OCI-LY7 (cell line): ENCODE measurements around the gene CFAP58. TPM values are rescaled to one million over a fixed set of nuclear protein-coding genes. Genes with fewer than 3 reads are reported as not detected.

Experiments
- BruUV-seq: library from RNA; stranded (reverse); fragments of 400-500 nt; replicated peaks from 2 replicates; lab custom pipeline; 2021; lab: Mats Ljungman, UMichigan
- CTCF ChIA-PET: fragments of 300-600 bp; sonication (Branson Sonifier 250); formaldehyde crosslinking; loops from one replicate; lab custom pipeline; 2022; ENCODE audit warnings: antibody characterized with exemption; ENCODE audit not compliant: unreplicated experiment; lab: Charles Lee
- POLR2A ChIA-PET: fragments of 300-600 bp; sonication (Branson Sonifier 250); formaldehyde crosslinking; loops from one replicate; lab custom pipeline; 2022; ENCODE audit warnings: antibody characterized with exemption; lab: Charles Lee
- DNase-seq: peaks from one replicate; pipeline ENCODE4 v3.0.0-alpha.2; 2015; ENCODE audit warnings: low spot score
- H2AFZ ChIP-seq: fragments of 200-600 bp; sonication (generic), shearing (Covaris generic); 2 replicates; pipeline ENCODE4 v1.6.1; 2014; ENCODE audit warnings: mild to moderate bottlenecking, antibody characterized with exemption, low read length, moderate library complexity
- H3K27ac ChIP-seq: fragments of 200-600 bp; sonication (generic); 2 replicates; pipeline ENCODE4 v1.5.1; 2014; ENCODE audit warnings: mixed run types, low read depth, mild to moderate bottlenecking, moderate library complexity, low read length, inconsistent platforms; ENCODE audit not compliant: poor library complexity, severe bottlenecking
- H3K36me3 ChIP-seq: fragments of 200-600 bp; sonication (generic); 2 replicates; pipeline ENCODE4 v1.6.1; 2014; ENCODE audit warnings: mild to moderate bottlenecking, antibody characterized with exemption, low read length, moderate library complexity, mixed read lengths; ENCODE audit not compliant: insufficient read depth
- H3K4me1 ChIP-seq: fragments of 200-600 bp; sonication (generic); 2 replicates; pipeline ENCODE4 v1.5.1; 2014; ENCODE audit warnings: mild to moderate bottlenecking, low read length; ENCODE audit not compliant: insufficient read depth, poor library complexity, severe bottlenecking
- H3K4me2 ChIP-seq: fragments of 200-600 bp; sonication (generic); 2 replicates; pipeline ENCODE4 v1.6.1; 2014; ENCODE audit warnings: mild to moderate bottlenecking, low read length
- H3K4me3 ChIP-seq: fragments of 200-600 bp; sonication (generic); 2 replicates; pipeline ENCODE4 v1.5.1; 2014; ENCODE audit warnings: mild to moderate bottlenecking, low read depth, low read length; ENCODE audit not compliant: poor library complexity, severe bottlenecking
- H3K79me2 ChIP-seq: fragments of 200-600 bp; sonication (generic); 2 replicates; pipeline ENCODE4 v1.6.1; 2016; ENCODE audit warnings: low read depth, mild to moderate bottlenecking, low read length, moderate library complexity, mixed read lengths; ENCODE audit not compliant: insufficient read depth
- H3K9me2 ChIP-seq: fragments of 200-600 bp; sonication (generic); 2 replicates; pipeline ENCODE4 v1.6.1; 2016; ENCODE audit warnings: mild to moderate bottlenecking, low read length, mixed read lengths; ENCODE audit not compliant: insufficient read depth
- H3K9me3 ChIP-seq: fragments of 200-600 bp; sonication (generic); 2 replicates; pipeline ENCODE4 v1.6.1; 2014; ENCODE audit warnings: mild to moderate bottlenecking, mixed run types, low read length, mixed read lengths
- H4K20me1 ChIP-seq: fragments of 200-600 bp; sonication (generic); 2 replicates; pipeline ENCODE4 v1.6.1; 2014; ENCODE audit warnings: mild to moderate bottlenecking, antibody characterized with exemption, low read length, moderate library complexity, mixed read lengths; ENCODE audit not compliant: insufficient read depth
- EZH2phosphoT487 ChIP-seq: fragments of 200-600 bp; sonication (generic); IDR thresholded peaks from 2 replicates; pipeline ENCODE4 v1.6.1; 2018; ENCODE audit warnings: low read depth, borderline replicate concordance, mild to moderate bottlenecking, mixed run types, antibody characterized with exemption, low read length, moderate library complexity, mixed read lengths
- intact Hi-C: fragments of 100-400 bp; cut with micrococcal nuclease; formaldehyde crosslinking; loops from one replicate; pipeline ENCODE4 v1.10.0; 2022; ENCODE audit not compliant: unreplicated experiment
- total RNA-seq, 2 experiments: library from RNA; depleted of rRNA in 1 of 2; stranded (reverse); fragments of >200 nt in 1 of 2; shearing (Covaris generic) in 1 of 2; gene quantifications; 2 replicates each; pipeline ENCODE4 v1.2.3, GENCODE V29; 2014 to 2022
- TF ChIP-seq, protein P1 (sequence below): fragments of 200-600 bp; sonication (generic); conservative IDR thresholded peaks from 2 replicates; pipeline ENCODE4 v1.5.1; 2014; ENCODE audit warnings: mild to moderate bottlenecking, antibody characterized with exemption, low read length, moderate library complexity, mixed read lengths

CFAP58 gene
- total RNA-seq, 2 experiments from 2014 or later: 0.09 to 1.5 TPM

- H3K27ac ChIP-seq: no peak overlapping the region
- no peak overlapping the region for H3K4me3 ChIP-seq
- BruUV-seq: no TSS peak
- ChIA-PET POLR2A (interaction anchor here (0.6 kb wide), 1 partner anchor 238 kb away, joined by 3 read pairs; no protein-coding TSS in a partner anchor), CTCF (interaction anchor here (0.8 kb wide), 1 partner anchor 76 kb away, joined by 3 read pairs; no protein-coding TSS in a partner anchor)
- H3K9me2 ChIP-seq: no peaks in the 10 kb centered on the region
- H3K9me3 ChIP-seq: no peaks in the 10 kb centered on the region
- no peak overlapping the region for H3K4me2 ChIP-seq
- TF ChIP-seq, protein P1, sequence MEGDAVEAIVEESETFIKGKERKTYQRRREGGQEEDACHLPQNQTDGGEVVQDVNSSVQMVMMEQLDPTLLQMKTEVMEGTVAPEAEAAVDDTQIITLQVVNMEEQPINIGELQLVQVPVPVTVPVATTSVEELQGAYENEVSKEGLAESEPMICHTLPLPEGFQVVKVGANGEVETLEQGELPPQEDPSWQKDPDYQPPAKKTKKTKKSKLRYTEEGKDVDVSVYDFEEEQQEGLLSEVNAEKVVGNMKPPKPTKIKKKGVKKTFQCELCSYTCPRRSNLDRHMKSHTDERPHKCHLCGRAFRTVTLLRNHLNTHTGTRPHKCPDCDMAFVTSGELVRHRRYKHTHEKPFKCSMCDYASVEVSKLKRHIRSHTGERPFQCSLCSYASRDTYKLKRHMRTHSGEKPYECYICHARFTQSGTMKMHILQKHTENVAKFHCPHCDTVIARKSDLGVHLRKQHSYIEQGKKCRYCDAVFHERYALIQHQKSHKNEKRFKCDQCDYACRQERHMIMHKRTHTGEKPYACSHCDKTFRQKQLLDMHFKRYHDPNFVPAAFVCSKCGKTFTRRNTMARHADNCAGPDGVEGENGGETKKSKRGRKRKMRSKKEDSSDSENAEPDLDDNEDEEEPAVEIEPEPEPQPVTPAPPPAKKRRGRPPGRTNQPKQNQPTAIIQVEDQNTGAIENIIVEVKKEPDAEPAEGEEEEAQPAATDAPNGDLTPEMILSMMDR: no peak
- TF ChIP-seq EZH2phosphoT487: no peak
- intact Hi-C loops: no loop called here
- no peaks in the 10 kb centered on the region for H3K36me3 ChIP-seq
- no peak for DNase-seq
- H4K20me1 ChIP-seq: no peaks in the 10 kb centered on the region
- no peak overlapping the region for H2AFZ ChIP-seq
- H3K4me1 ChIP-seq: no peaks in the 10 kb centered on the region
- H3K79me2 ChIP-seq: no peaks in the 10 kb centered on the region
Observed at GRCh38 chr10:104368381-104368780, 14.7 kb downstream of the CFAP58 start.

DNA sequence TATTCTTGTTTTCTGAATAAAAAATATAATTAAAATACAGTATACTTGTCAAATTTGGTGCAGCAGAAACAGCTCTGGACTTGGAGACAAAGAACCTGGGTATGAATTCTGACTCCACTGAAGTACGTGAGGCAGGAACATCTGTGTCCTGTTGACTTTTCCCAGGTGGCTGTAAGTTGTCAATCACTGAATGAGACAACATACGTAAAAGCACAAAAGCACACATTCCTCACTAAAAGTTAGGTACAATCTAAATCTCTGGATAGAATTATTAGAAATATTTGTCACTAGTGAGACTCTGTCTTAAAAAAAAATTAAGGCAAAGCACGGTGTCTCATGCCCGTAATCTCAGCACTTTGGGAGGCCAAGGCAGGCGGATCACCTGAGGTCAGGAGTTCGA lies 18.1 kb downstream of the CFAP58 start:
- Histone ChIP-seq H3K36me3 (no peaks in the 10 kb centered on the region), H3K4me2 (no peak overlapping the region), H3K9me3 (no peaks in the 10 kb centered on the region), H2AFZ (no peak overlapping the region), H3K27ac (no peak overlapping the region), H3K4me1 (no peaks in the 10 kb centered on the region), H3K79me2 (no peaks in the 10 kb centered on the region), H3K9me2 (no peaks in the 10 kb centered on the region), H3K4me3 (no peak overlapping the region), H4K20me1 (no peaks in the 10 kb centered on the region)
- CTCF ChIA-PET: no interaction called here
- no TSS peak for BruUV-seq
- TF ChIP-seq EZH2phosphoT487: no peak
- TF ChIP-seq, protein P1: no peak
- intact Hi-C loops: no loop called here
- no peak for DNase-seq
- POLR2A ChIA-PET: no interaction called here

GRCh38 chr10:104374591-104374990 lies 21.0 kb downstream of the CFAP58 start:
- TF ChIP-seq, protein P1: no peak
- no peak for TF ChIP-seq EZH2phosphoT487
- Histone ChIP-seq H3K4me2 (no peak overlapping the region), H3K9me3 (no peaks in the 10 kb centered on the region), H3K4me3 (no peak overlapping the region), H2AFZ (no peak overlapping the region), H3K79me2 (no peaks in the 10 kb centered on the region), H4K20me1 (no peaks in the 10 kb centered on the region), H3K9me2 (no peaks in the 10 kb centered on the region), H3K36me3 (no peaks in the 10 kb centered on the region), H3K4me1 (no peaks in the 10 kb centered on the region), H3K27ac (no peak overlapping the region)
- POLR2A ChIA-PET: interaction anchor here (0.7 kb wide), 2 partner anchors 169 to 196 kb away, joined by 3 to 5 read pairs; no protein-coding TSS in a partner anchor
- no peak for DNase-seq
- CTCF ChIA-PET: no interaction called here
- intact Hi-C loops: no loop called here
- no TSS peak for BruUV-seq
